Measurements from ENCODE around the gene CACUL1.
"Not testable (repeated sequence)": the region's sequence is repeated elsewhere in the genome, so short reads cannot be mapped to it uniquely, and the experiment has no call there.

DNA sequence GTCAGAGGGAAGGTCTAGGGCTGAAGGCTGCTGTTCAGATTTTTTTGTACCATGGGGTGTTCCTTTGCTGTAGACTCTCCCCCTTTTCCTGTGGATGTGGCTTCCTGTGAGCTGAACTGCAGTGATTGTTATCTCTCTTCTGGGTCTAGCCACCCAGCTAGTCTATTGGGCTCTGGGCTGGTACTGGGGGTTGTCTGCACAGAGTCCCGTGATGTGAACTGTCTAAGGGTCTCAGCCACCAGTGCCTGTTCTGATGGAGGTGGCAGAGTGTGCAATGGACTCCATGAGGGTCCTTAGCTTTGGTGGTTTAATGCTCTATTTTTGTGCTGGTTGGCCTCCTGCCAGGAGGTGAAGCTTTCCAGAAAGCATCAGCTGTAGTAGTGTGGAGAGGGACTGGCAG is 96.6 kb downstream of the CACUL1 start:
- TF ChIP-seq, protein P1, sequence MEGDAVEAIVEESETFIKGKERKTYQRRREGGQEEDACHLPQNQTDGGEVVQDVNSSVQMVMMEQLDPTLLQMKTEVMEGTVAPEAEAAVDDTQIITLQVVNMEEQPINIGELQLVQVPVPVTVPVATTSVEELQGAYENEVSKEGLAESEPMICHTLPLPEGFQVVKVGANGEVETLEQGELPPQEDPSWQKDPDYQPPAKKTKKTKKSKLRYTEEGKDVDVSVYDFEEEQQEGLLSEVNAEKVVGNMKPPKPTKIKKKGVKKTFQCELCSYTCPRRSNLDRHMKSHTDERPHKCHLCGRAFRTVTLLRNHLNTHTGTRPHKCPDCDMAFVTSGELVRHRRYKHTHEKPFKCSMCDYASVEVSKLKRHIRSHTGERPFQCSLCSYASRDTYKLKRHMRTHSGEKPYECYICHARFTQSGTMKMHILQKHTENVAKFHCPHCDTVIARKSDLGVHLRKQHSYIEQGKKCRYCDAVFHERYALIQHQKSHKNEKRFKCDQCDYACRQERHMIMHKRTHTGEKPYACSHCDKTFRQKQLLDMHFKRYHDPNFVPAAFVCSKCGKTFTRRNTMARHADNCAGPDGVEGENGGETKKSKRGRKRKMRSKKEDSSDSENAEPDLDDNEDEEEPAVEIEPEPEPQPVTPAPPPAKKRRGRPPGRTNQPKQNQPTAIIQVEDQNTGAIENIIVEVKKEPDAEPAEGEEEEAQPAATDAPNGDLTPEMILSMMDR (IDR thresholded peaks at IDR 0.05) = not testable (repeated sequence)
- TF ChIP-seq POLR2A (IDR thresholded peaks at IDR 0.05) = not testable (repeated sequence)

All from prostate gland (tissue), 2 donors.